ENCODE results near the gene LRCH1.

LRCH1 gene

GRCh38 chr13:46607768-46608564 is 55.0 kb downstream of the LRCH1 start:
- no peak for TF ChIP-seq CTCF (IDR thresholded peaks at IDR 0.05; ENCODE audit: insufficient read depth, low read length)
- TF ChIP-seq POLR2AphosphoS5 (IDR thresholded peaks at IDR 0.05; ENCODE audit: low read depth) = no peak
- TF ChIP-seq SPI1 (IDR thresholded peaks at IDR 0.05; ENCODE audit: borderline replicate concordance, low read depth) = no peak
- no peak for TF ChIP-seq GABPA (IDR thresholded peaks at IDR 0.05; ENCODE audit: low read depth)
- TF ChIP-seq, protein P1, sequence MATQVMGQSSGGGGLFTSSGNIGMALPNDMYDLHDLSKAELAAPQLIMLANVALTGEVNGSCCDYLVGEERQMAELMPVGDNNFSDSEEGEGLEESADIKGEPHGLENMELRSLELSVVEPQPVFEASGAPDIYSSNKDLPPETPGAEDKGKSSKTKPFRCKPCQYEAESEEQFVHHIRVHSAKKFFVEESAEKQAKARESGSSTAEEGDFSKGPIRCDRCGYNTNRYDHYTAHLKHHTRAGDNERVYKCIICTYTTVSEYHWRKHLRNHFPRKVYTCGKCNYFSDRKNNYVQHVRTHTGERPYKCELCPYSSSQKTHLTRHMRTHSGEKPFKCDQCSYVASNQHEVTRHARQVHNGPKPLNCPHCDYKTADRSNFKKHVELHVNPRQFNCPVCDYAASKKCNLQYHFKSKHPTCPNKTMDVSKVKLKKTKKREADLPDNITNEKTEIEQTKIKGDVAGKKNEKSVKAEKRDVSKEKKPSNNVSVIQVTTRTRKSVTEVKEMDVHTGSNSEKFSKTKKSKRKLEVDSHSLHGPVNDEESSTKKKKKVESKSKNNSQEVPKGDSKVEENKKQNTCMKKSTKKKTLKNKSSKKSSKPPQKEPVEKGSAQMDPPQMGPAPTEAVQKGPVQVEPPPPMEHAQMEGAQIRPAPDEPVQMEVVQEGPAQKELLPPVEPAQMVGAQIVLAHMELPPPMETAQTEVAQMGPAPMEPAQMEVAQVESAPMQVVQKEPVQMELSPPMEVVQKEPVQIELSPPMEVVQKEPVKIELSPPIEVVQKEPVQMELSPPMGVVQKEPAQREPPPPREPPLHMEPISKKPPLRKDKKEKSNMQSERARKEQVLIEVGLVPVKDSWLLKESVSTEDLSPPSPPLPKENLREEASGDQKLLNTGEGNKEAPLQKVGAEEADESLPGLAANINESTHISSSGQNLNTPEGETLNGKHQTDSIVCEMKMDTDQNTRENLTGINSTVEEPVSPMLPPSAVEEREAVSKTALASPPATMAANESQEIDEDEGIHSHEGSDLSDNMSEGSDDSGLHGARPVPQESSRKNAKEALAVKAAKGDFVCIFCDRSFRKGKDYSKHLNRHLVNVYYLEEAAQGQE (IDR thresholded peaks at IDR 0.05; ENCODE audit: insufficient replicate concordance, low read depth) = no peak
- DNase-seq (ENCODE audit: low read depth in 1 of 2, low spot score in 1 of 2) = no peak
- no peak overlapping the region for H3K4me3 ChIP-seq (replicated peaks; ENCODE audit: insufficient read depth, low read length)
- no peak overlapping the region for H3K27ac ChIP-seq (replicated peaks)
- no peaks in the 10 kb centered on the region for H3K27me3 ChIP-seq (ENCODE audit: insufficient read depth, poor library complexity, severe bottlenecking)

DNA sequence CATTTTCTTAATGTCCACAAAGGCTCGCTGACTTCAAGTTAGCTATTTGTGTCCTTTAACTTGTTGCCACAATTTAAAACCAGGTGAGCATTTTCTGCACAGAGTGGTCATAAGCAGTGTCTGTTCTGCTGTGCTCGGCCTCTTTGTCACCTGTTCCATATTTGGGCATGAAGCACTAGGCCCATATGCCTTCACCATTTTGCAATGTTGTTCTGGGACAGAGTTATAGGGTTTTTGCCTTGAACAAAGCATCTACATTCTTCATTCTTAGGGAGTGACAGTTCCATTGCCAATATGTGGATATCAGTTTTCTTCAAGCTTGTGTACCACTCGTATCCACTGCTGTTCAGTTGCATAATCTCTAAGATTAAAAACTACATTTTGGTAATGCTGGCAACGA is 56.1 kb downstream of the LRCH1 start:
- Histone ChIP-seq H3K27me3 (ENCODE audit: insufficient read depth, poor library complexity, severe bottlenecking) (no peaks in the 10 kb centered on the region), H3K27ac (replicated peaks) (no peak overlapping the region), H3K4me3 (replicated peaks; ENCODE audit: insufficient read depth, low read length) (no peak overlapping the region)
- no peak for DNase-seq (ENCODE audit: low read depth in 1 of 2, low spot score in 1 of 2)
- no peak for TF ChIP-seq GABPA (IDR thresholded peaks at IDR 0.05; ENCODE audit: low read depth)
- no peak for TF ChIP-seq SPI1 (IDR thresholded peaks at IDR 0.05; ENCODE audit: borderline replicate concordance, low read depth)
- no peak for TF ChIP-seq CTCF (IDR thresholded peaks at IDR 0.05; ENCODE audit: insufficient read depth, low read length)
- TF ChIP-seq, protein P1 (IDR thresholded peaks at IDR 0.05; ENCODE audit: insufficient replicate concordance, low read depth) = no peak
- no peak for TF ChIP-seq POLR2AphosphoS5 (IDR thresholded peaks at IDR 0.05; ENCODE audit: low read depth)

- no peak for DNase-seq (ENCODE audit: low read depth in 1 of 2, low spot score in 1 of 2)
- Histone ChIP-seq H3K27me3 (ENCODE audit: insufficient read depth, poor library complexity, severe bottlenecking) (no peaks in the 10 kb centered on the region), H3K27ac (replicated peaks) (no peak overlapping the region), H3K4me3 (replicated peaks; ENCODE audit: insufficient read depth, low read length) (no peak overlapping the region)
- TF ChIP-seq CTCF (IDR thresholded peaks at IDR 0.05; ENCODE audit: insufficient read depth, low read length) (no peak), SPI1 (IDR thresholded peaks at IDR 0.05; ENCODE audit: borderline replicate concordance, low read depth) (no peak), GABPA (IDR thresholded peaks at IDR 0.05; ENCODE audit: low read depth) (no peak), POLR2AphosphoS5 (IDR thresholded peaks at IDR 0.05; ENCODE audit: low read depth) (no peak)
- TF ChIP-seq, protein P1 (IDR thresholded peaks at IDR 0.05; ENCODE audit: insufficient replicate concordance, low read depth) = no peak
Measured at GRCh38 chr13:46609726-46610125, 56.8 kb downstream of the LRCH1 start.

Measured in HL-60 (cell line).